Measurements from ENCODE around the gene NPPA.

The NPPA gene

GRCh38 chr1:11862890-11863289, 15.3 kb upstream of the NPPA start:
- DNase-seq (ENCODE audit: low read depth): no peak
- no peak for TF ChIP-seq CTCF (IDR thresholded peaks at IDR 0.05; ENCODE audit: low read length, missing control alignments)
- H3K4me3 ChIP-seq (replicated peaks; ENCODE audit: low read depth, low read length): no peak overlapping the region

GRCh38 chr1:11860587-11860986, 13.0 kb upstream of the NPPA start:
- no peak for TF ChIP-seq CTCF (IDR thresholded peaks at IDR 0.05; ENCODE audit: low read length, missing control alignments)
- no peak overlapping the region for H3K4me3 ChIP-seq (replicated peaks; ENCODE audit: low read depth, low read length)
- no peak for DNase-seq (ENCODE audit: low read depth)

GRCh38 chr1:11860083-11860482, 12.5 kb upstream of the NPPA start:
- TF ChIP-seq CTCF (IDR thresholded peaks at IDR 0.05; ENCODE audit: low read length, missing control alignments): no peak

GRCh38 chr1:11858968-11859871, 11.6 kb upstream of the NPPA start:
- peak; percentile 37 for TF ChIP-seq CTCF (IDR thresholded peaks at IDR 0.05; ENCODE audit: low read length, missing control alignments)
- DNase-seq (ENCODE audit: low read depth): peak; percentile 74

More at GRCh38 chr1:11860083-11860482, 12.5 kb upstream of the NPPA start:
- H3K4me3 ChIP-seq (replicated peaks; ENCODE audit: low read depth, low read length): no peak overlapping the region
- DNase-seq (ENCODE audit: low read depth): no peak

GRCh38 chr1:11858613-11858967, 11.0 kb upstream of the NPPA start, which contains the start of gene NPPB:
NPPB (minus strand) TSS chr1:11858945; CDS start chr1:11858833, 112 bp downstream.
- no peak within 1 kb of the TSS for H3K4me3 ChIP-seq (replicated peaks; ENCODE audit: low read depth, low read length)
- no peak for TF ChIP-seq CTCF (IDR thresholded peaks at IDR 0.05; ENCODE audit: low read length, missing control alignments)
- DNase-seq (ENCODE audit: low read depth): no peak

More at GRCh38 chr1:11858968-11859871, 11.6 kb upstream of the NPPA start:
- H3K4me3 ChIP-seq (replicated peaks; ENCODE audit: low read depth, low read length): no peak overlapping the region

GRCh38 chr1:11858158-11858557, 10.6 kb upstream of the NPPA start:
- TF ChIP-seq CTCF (IDR thresholded peaks at IDR 0.05; ENCODE audit: low read length, missing control alignments): no peak
- no peak for DNase-seq (ENCODE audit: low read depth)
- H3K4me3 ChIP-seq (replicated peaks; ENCODE audit: low read depth, low read length): no peak overlapping the region
